Measurements from ENCODE around the gene CPNE4.

The CPNE4 gene

DNA sequence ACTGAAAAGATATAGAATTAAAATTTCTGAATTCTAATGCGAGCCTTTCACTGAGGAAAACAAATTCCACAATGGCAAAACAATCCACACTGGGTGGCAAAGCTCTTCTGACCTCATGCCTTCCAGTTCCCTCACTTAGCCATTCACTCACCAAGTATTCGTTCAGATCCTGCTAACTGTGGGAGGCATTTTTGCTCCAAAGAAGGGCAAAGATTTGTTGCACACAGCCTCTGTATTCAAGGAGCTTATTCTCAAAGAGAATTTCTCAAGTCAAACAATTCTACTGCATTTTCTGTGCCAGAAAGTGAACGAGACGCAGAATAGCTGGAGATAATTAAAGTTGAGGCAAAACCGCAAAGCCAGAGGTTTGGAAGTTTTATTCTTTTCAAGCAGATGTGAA lies 77.3 kb downstream of the CPNE4 start:
- TF ChIP-seq, protein P1, sequence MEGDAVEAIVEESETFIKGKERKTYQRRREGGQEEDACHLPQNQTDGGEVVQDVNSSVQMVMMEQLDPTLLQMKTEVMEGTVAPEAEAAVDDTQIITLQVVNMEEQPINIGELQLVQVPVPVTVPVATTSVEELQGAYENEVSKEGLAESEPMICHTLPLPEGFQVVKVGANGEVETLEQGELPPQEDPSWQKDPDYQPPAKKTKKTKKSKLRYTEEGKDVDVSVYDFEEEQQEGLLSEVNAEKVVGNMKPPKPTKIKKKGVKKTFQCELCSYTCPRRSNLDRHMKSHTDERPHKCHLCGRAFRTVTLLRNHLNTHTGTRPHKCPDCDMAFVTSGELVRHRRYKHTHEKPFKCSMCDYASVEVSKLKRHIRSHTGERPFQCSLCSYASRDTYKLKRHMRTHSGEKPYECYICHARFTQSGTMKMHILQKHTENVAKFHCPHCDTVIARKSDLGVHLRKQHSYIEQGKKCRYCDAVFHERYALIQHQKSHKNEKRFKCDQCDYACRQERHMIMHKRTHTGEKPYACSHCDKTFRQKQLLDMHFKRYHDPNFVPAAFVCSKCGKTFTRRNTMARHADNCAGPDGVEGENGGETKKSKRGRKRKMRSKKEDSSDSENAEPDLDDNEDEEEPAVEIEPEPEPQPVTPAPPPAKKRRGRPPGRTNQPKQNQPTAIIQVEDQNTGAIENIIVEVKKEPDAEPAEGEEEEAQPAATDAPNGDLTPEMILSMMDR (IDR thresholded peaks at IDR 0.05; ENCODE audit: low read depth, low read length): no peak
- H3K4me3 ChIP-seq (replicated peaks in 1 of 2; ENCODE audit: low read depth in 2 of 2, low read length in 2 of 2): no peak overlapping the region
- DNase-seq (ENCODE audit: low read depth in 2 of 2): peak in 1 of 2 donors; percentile 19

DNA sequence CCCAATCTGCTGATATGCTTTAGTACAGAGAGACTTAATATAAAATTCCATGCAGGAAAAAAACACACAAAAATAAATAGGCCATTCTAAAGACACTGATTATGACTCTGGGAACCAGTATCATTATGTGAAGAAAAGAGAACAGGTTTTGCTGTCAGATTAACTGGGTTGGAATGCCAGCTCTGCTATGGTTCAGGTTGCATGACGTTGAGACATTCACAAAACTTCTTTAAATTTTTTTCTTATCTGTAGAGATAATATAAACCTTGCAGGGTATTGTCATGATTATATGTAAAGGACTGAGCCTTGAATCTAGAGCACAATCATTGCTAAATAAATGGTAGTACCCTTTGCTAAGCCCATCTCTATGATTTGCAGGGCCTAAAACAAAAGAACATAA lies 86.0 kb downstream of the CPNE4 start:
- TF ChIP-seq, protein P1 (IDR thresholded peaks at IDR 0.05; ENCODE audit: low read depth, low read length): no peak
- DNase-seq (ENCODE audit: low read depth in 2 of 2): no peak
- no peak overlapping the region for H3K4me3 ChIP-seq (replicated peaks in 1 of 2; ENCODE audit: low read depth in 2 of 2, low read length in 2 of 2)

DNA sequence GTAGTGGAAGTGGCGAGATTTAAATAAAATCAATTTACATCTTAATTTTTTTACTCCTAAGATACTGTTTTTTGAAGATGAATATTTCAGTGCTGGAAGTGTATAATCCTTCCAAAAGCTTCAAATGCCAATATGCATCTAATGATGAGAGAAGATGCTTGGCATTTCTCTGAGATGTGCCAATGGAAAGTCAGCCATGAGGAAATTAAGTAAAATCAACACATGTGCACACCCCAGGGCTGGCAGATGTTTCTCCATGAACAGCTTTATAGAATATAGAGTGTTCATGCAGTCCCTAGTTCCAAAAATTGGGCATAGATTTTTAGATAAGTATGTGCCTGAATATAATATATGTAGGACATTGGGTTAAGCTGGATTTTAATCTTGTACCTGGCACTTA lies 90.1 kb downstream of the CPNE4 start:
- no peak overlapping the region for H3K4me3 ChIP-seq (replicated peaks in 1 of 2; ENCODE audit: low read depth in 2 of 2, low read length in 2 of 2)
- TF ChIP-seq, protein P1 (IDR thresholded peaks at IDR 0.05; ENCODE audit: low read depth, low read length): no peak
- DNase-seq (ENCODE audit: low read depth in 2 of 2): no peak

DNA sequence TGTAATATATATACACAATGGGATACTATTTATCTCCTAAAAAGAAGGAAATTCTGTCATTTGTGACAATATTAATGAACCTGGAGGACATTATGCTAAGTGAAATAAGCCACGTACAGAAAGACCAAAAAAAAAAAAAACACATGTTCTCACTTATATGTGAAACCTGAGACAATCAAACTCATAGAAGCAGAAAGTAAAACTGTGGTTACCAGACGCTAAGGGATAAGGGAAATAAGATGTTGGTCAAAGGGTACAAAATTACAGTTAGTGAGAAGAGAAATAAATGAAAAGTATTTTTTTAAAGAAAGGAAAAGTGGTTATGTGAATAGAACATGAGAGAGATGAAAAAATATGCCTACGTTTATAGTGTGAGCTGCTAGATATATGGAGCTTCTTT lies 101.1 kb downstream of the CPNE4 start:
- TF ChIP-seq, protein P1 (IDR thresholded peaks at IDR 0.05; ENCODE audit: low read depth, low read length): no peak
- no peak for DNase-seq (ENCODE audit: low read depth in 2 of 2)
- H3K4me3 ChIP-seq (replicated peaks in 1 of 2; ENCODE audit: low read depth in 2 of 2, low read length in 2 of 2): no peak overlapping the region

DNA sequence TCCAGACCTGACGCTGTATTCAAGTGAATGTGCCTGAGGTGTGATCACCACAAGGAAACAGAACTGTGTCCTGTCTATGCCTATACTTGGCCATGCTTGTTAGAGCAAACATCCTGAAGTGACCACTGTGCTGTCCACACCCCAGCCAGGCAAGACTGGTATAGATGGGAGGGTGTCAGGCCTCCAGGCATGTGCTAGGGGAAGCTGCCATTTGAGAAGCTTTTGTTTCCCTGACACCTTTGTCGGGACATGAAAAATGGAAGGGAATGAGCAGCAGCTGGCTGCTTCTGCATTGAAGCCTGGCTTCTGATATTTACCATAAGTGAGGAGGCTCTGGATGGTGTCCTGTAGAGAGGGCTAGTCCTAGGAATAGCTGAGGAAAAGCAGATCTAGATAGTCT lies 106.2 kb downstream of the CPNE4 start:
- no peak overlapping the region for H3K4me3 ChIP-seq (replicated peaks in 1 of 2; ENCODE audit: low read depth in 2 of 2, low read length in 2 of 2)
- TF ChIP-seq, protein P1 (IDR thresholded peaks at IDR 0.05; ENCODE audit: low read depth, low read length): no peak
- no peak for DNase-seq (ENCODE audit: low read depth in 2 of 2)

DNA sequence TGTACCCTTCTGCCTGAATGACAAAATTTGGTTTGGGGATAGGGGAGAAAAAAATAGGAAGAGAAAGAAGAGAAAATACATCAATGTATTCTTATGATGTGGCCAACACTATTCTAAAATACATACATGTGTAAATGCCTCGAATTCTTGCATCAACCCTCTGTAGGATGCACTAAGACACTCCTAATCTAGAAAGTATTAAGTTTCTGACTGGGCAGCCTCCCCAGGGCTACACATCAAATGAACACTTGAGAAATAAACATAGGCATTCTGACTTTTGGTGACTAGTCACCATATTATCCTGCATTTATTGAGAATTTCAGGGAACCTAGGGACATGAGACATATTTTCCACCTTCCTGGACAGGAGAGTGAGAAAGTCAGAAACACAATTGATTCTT lies 109.2 kb downstream of the CPNE4 start:
- H3K4me3 ChIP-seq (replicated peaks in 1 of 2; ENCODE audit: low read depth in 2 of 2, low read length in 2 of 2): no peak overlapping the region
- DNase-seq (ENCODE audit: low read depth in 2 of 2): peak in 1 of 2 donors; percentile 3
- TF ChIP-seq, protein P1 (IDR thresholded peaks at IDR 0.05; ENCODE audit: low read depth, low read length): no peak

DNA sequence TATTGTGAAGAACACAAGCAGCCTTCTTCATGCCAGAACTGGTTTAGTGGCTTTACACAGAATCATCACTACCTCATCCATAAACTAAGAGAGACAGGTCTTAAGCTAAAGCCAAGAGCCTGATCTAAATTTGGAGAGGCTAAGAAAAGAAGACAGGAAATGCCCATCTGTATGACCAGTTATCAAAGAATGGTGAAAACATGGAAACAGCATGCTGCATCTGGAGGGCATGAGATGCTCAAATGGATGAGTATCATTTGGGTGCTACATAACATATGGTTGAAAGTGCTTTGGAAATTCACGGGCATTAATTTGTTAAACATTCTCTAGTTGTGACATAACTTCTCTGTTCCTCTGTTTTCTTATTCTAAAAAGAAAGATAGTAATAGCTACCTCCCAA lies 112.5 kb downstream of the CPNE4 start:
- DNase-seq (ENCODE audit: low read depth in 2 of 2): no peak
- no peak overlapping the region for H3K4me3 ChIP-seq (replicated peaks in 1 of 2; ENCODE audit: low read depth in 2 of 2, low read length in 2 of 2)
- TF ChIP-seq, protein P1 (IDR thresholded peaks at IDR 0.05; ENCODE audit: low read depth, low read length): no peak
